Smooth muscle cell of bladder (primary cell): ENCODE data around the gene RPF1. TPM values are rescaled to one million over a fixed set of nuclear protein-coding genes. Genes with fewer than 3 reads are reported as not detected.

Experiments used
- total RNA-seq: library from RNA; depleted of rRNA; stranded (reverse); fragments of >200 nt; gene quantifications from 2 replicates; pipeline ENCODE4 v1.2.3, GENCODE V29; 2014

RPF1 gene, protein sequence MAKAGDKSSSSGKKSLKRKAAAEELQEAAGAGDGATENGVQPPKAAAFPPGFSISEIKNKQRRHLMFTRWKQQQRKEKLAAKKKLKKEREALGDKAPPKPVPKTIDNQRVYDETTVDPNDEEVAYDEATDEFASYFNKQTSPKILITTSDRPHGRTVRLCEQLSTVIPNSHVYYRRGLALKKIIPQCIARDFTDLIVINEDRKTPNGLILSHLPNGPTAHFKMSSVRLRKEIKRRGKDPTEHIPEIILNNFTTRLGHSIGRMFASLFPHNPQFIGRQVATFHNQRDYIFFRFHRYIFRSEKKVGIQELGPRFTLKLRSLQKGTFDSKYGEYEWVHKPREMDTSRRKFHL
- 26.2 and 29.1 TPM in 2 replicates for total RNA-seq

DNA sequence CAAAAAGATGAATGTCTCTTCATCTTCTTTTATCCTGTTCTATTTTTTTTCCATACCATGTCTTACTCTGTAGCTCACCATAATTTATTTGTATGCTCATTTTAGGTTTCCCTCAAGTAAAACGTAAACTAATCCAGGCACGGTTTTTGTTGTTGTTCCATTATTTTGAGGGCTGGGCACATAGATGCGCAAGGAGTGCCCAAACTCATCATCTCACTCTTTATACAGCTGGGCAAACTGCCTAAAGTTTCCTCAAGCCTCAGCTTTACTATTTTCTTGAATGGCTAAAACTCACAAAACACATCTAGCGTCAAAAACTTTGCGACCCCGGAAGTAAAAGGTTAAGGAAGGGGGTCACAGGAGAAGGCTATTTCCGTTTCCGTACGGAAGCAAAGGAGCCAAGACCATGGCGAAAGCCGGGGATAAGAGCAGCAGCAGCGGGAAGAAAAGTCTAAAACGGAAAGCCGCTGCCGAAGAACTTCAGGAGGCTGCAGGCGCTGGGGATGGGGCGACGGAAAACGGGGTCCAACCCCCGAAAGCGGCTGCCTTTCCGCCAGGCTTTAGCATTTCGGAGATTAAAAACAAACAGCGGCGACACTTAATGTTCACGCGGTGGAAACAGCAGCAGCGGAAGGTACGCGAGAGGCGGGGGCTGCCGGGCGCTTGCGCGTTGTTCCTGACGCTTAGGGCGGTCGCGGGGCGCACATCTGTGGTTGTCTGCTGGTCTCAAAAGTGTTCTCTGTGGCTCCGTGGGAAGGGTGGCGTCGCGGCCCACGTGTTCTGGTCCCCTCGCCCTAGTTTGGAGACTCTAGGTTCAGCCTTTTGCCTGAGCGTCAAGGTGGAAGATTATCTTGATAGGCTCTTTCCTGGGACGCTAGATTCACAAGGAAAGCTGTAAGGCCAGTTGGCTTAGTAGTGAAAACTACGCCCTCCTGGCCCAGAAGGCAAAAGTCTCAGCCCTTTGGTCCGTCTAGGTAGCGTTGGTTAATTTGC, at the start of gene RPF1:
Gene RPF1 (plus strand): TSS at position 391 of the 993 bp plus-strand sequence. CDS start 16 bp downstream, at position 407.

DNA sequence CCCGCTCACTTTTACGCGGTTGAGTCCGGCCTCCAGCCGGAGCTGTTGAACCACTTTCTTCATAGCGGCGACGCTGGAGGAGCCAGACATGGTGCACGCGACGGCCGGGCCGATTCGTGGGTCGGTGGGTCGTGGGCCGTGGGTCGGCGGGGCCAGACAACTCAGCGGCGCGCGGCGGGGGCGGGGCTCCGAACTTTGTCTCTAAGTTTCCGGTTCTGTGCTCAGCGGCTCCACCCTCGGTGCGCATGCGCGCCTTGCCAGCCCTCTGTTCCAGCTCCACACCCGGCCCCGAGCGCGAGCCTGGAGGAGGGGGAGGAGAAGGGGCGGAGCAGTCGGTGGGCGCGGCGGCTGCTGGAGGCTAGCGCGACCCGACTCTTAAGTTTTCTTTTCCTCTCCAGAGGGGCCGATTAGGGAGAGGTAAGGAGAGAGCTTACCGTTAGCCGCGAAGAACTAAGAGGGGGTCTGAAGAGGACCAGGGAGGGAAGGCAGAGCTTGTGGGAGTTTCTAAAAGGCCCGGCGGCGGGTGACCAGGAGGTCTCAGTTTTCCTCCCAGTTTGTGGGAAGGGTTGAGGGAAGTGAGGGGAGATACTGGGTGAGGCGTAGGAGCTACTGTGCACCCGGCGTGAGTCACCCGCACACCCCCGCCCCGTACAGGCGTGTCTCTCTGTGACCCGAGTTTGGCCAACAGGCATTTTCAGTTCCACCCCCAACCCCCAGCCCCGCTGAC, 27.1 kb downstream of the RPF1 start, which contains the start of the genes GNG5 and SPATA1:
Gene GNG5 (minus strand): TSS at position 580 of the 727 bp plus-strand sequence. CDS start 490 bp downstream, at position 90.
Gene SPATA1 (plus strand): TSS at position 385 of the 727 bp plus-strand sequence. CDS start 9,974 bp downstream, outside the sequence.

Other genes with a start within 250 kb of the RPF1 start
- 0.18 and 0.43 TPM in 2 replicates for gene SAMD13, start 177.6 kb upstream of the RPF1 start, total RNA-seq
- gene DNASE2B, start 80.8 kb upstream of the RPF1 start, total RNA-seq, result not detected in 2 replicates
- 0.46 and 0.71 TPM in 2 replicates for gene SPATA1, start 27.1 kb downstream of the RPF1 start, total RNA-seq
- 8.5 and 10.9 TPM in 2 replicates for gene GNG5, start 27.3 kb downstream of the RPF1 start, total RNA-seq
- 6.3 and 11.4 TPM in 2 replicates for gene CTBS, start 95.2 kb downstream of the RPF1 start, total RNA-seq
- 18.1 and 25.3 TPM in 2 replicates for gene SSX2IP, start 211.2 kb downstream of the RPF1 start, total RNA-seq